Endodermal cell (in vitro differentiated cells): ENCODE measurements around the gene KRTAP13-4. TPM values are rescaled to one million over a fixed set of nuclear protein-coding genes. Genes with fewer than 3 reads are reported as not detected.

Experiments used
- DNase-seq: peaks from one replicate; pipeline ENCODE4 v3.0.0-alpha.2; 2017
- H3K27ac ChIP-seq: 2 replicates; pipeline ENCODE4 v1.5.1; 2013; ENCODE audit warnings: mild to moderate bottlenecking, low read depth, low read length, moderate library complexity
- H3K27me3 ChIP-seq: 2 replicates; pipeline ENCODE4 v1.6.1; 2013; ENCODE audit warnings: mild to moderate bottlenecking, low read length, moderate library complexity; ENCODE audit not compliant: insufficient read depth, control insufficient read depth, poor library complexity, severe bottlenecking
- H3K36me3 ChIP-seq: 2 replicates; pipeline ENCODE4 v1.7.0; 2013; ENCODE audit warnings: mild to moderate bottlenecking, low read length, moderate library complexity; ENCODE audit not compliant: control insufficient read depth, insufficient read depth
- H3K4me1 ChIP-seq: one replicate; pipeline ENCODE4 v1.7.0; 2013; ENCODE audit warnings: low read length; ENCODE audit not compliant: control insufficient read depth, insufficient read depth
- H3K4me3 ChIP-seq: 2 replicates; pipeline ENCODE4 v1.5.1; 2013; ENCODE audit warnings: mild to moderate bottlenecking, low read length, moderate library complexity
- H3K9ac ChIP-seq: 2 replicates; pipeline ENCODE4 v1.6.1; 2013; ENCODE audit warnings: mild to moderate bottlenecking, low read length, moderate library complexity; ENCODE audit not compliant: poor library complexity, severe bottlenecking; ENCODE audit errors: extremely low read depth
- H3K9me3 ChIP-seq: 2 replicates; pipeline ENCODE4 v1.6.1; 2013; ENCODE audit warnings: mild to moderate bottlenecking, low read length, moderate library complexity; ENCODE audit not compliant: control insufficient read depth
- H3K27ac Mint-ChIP-seq: 2 replicates; pipeline ENCODE4 v1.8.0; 2020; ENCODE audit warnings: mixed read lengths
- H3K27me3 Mint-ChIP-seq: 2 replicates; pipeline ENCODE4 v1.8.0; 2021; ENCODE audit warnings: mild to moderate bottlenecking, mixed read lengths; ENCODE audit not compliant: insufficient read depth
- H3K36me3 Mint-ChIP-seq: 2 replicates; pipeline ENCODE4 v1.8.0; 2020; ENCODE audit warnings: low read depth, mixed read lengths
- H3K4me1 Mint-ChIP-seq: 2 replicates; pipeline ENCODE4 v1.8.0; 2020; ENCODE audit warnings: mixed read lengths
- H3K4me3 Mint-ChIP-seq: 2 replicates; pipeline ENCODE4 v1.8.0; 2020; ENCODE audit warnings: mild to moderate bottlenecking, moderate library complexity, mixed read lengths
- H3K9me3 Mint-ChIP-seq: 2 replicates; pipeline ENCODE4 v1.8.0; 2020; ENCODE audit warnings: mild to moderate bottlenecking, mixed read lengths
- CTCF ChIP-seq: fragments of 200-600 bp; sonication (generic); conservative IDR thresholded peaks from 2 replicates; pipeline ENCODE4 v1.5.0; 2021; ENCODE audit warnings: antibody characterized with exemption, mild to moderate bottlenecking
- WGBS, 2 experiments: methylation state at CpG; one replicate each; pipeline versions ENCODE4 v1.1.5 to v1.1.7; 2013; ENCODE audit warnings: missing lambda C conversion rate in 2 of 2, mixed read lengths in 1 of 2; ENCODE audit not compliant: insufficient coverage in 1 of 2, insufficient read length in 1 of 2; 5-methylcytosine and 5-hydroxymethylcytosine counted together
- total RNA-seq, 2 donors: library from RNA; stranded (reverse); fragmentation: NEBNext Ultra II Directional in 1 of 2; extraction: Animal tissue kit (Norgen Biotek cat#: 25700) in 1 of 2; gene quantifications; 2 replicates in 1 of 2; 3 replicates in 1 of 2; pipeline ENCODE4 v1.2.1, GENCODE V29; 2021

KRTAP13-4 gene
- total RNA-seq, 2 donors from 2014 or later, result not detected

GRCh38 chr21:30395731-30396130, 34.3 kb upstream of the KRTAP13-4 start, which contains the start of gene KRTAP13-1:
Gene KRTAP13-1, plus strand, starts transcription at chr21:30396031. Its CDS starts 56 bp downstream, at chr21:30396087.
- Histone ChIP-seq H3K4me3 (no peak within 1 kb of the TSS), H3K27ac (no peak within 1 kb of the TSS), H3K9ac (no peak within 1 kb of the TSS), H3K4me1 (no peaks in the 10 kb centered on the region), H3K36me3 (no peaks in the 10 kb centered on the region), H3K27me3 (no peaks in the 10 kb centered on the region), H3K9me3 (no peaks in the 10 kb centered on the region)
- Mint-ChIP-seq H3K9me3 (peaks cover 6% of the 10 kb centered on the region), H3K36me3 (no peaks in the 10 kb centered on the region), H3K4me3 (no peak within 1 kb of the TSS), H3K4me1 (no peaks in the 10 kb centered on the region), H3K27me3 (no peaks in the 10 kb centered on the region), H3K27ac (no peak within 1 kb of the TSS)
- DNase-seq, result no peak
- no peak for TF ChIP-seq CTCF
- WGBS, 2 experiments, result 86 to 94% methylated on average over 2 to 4 of the region's 4 CpGs

GRCh38 chr21:30408782-30409494, 21.1 kb upstream of the KRTAP13-4 start:
- TF ChIP-seq CTCF, result peak; percentile 86
- peaks cover 10% of the 10 kb centered on the region for H3K9me3 ChIP-seq
- H3K4me3 Mint-ChIP-seq, result peak overlapping the region; percentile 38
- no peaks in the 10 kb centered on the region for H3K27me3 ChIP-seq
- H3K9me3 Mint-ChIP-seq, result peaks cover 6% of the 10 kb centered on the region
- H3K27ac ChIP-seq, result no peak overlapping the region
- H3K4me1 ChIP-seq, result no peaks in the 10 kb centered on the region
- H3K27me3 Mint-ChIP-seq, result peaks cover 7% of the 10 kb centered on the region
- no peak overlapping the region for H3K9ac ChIP-seq
- H3K36me3 ChIP-seq, result no peaks in the 10 kb centered on the region
- no peak overlapping the region for H3K4me3 ChIP-seq
- H3K36me3 Mint-ChIP-seq, result no peaks in the 10 kb centered on the region
- DNase-seq, result peak; percentile 97
- 28 to 73% methylated on average over 3 to 12 of the region's 14 CpGs for WGBS, 2 experiments
- peak overlapping the region; percentile 69 for H3K27ac Mint-ChIP-seq
- H3K4me1 Mint-ChIP-seq, result peaks cover 2% of the 10 kb centered on the region

- H3K27ac Mint-ChIP-seq, result no peak overlapping the region
- WGBS, 2 experiments, result 90 to 96% methylated on average over 4 to 5 of the region's 5 CpGs
These were observed 14.0 kb upstream of the KRTAP13-4 start for GRCh38 chr21:30415993-30416392.

More at GRCh38 chr21:30415993-30416392, 14.0 kb upstream of the KRTAP13-4 start:
- H3K9ac ChIP-seq, result no peak overlapping the region
- no peaks in the 10 kb centered on the region for H3K4me1 ChIP-seq
- no peaks in the 10 kb centered on the region for H3K4me1 Mint-ChIP-seq
- TF ChIP-seq CTCF, result no peak
- no peaks in the 10 kb centered on the region for H3K36me3 ChIP-seq
- H3K9me3 Mint-ChIP-seq, result peaks cover 28% of the 10 kb centered on the region
- H3K36me3 Mint-ChIP-seq, result no peaks in the 10 kb centered on the region
- no peak overlapping the region for H3K4me3 Mint-ChIP-seq
- no peak overlapping the region for H3K27ac ChIP-seq
- H3K27me3 Mint-ChIP-seq, result peaks cover 8% of the 10 kb centered on the region
- no peak for DNase-seq
- no peak overlapping the region for H3K4me3 ChIP-seq
- peaks cover 32% of the 10 kb centered on the region for H3K9me3 ChIP-seq
- no peaks in the 10 kb centered on the region for H3K27me3 ChIP-seq
